Measurements from ENCODE around the gene WDR4. TPM values are rescaled to one million over a fixed set of nuclear protein-coding genes. Genes with fewer than 3 reads are reported as not detected.
"Not testable (repeated sequence)": the region's sequence is repeated elsewhere in the genome, so short reads cannot be mapped to it uniquely, and the experiment has no call there.

The WDR4 gene
- total RNA-seq, 2 experiments from 2014 or later = 34.0 to 46.5 TPM

GRCh38 chr21:42807293-42807895, 71.9 kb downstream of the WDR4 start:
- DNase-seq; H3K4me3 Mint-ChIP-seq; H3K9me3 Mint-ChIP-seq (ENCODE audit: low read depth); H3K4me1 Mint-ChIP-seq; H3K27ac Mint-ChIP-seq; H3K27me3 Mint-ChIP-seq; intact Hi-C loops (cut with DNase I, micrococcal nuclease); POLR2A ChIA-PET; H3K36me3 Mint-ChIP-seq (ENCODE audit: low read depth); ATAC-seq: not testable (repeated sequence)
- CTCF ChIA-PET = interaction anchor here (1.3 kb wide), 1 partner anchor 11 kb away, joined by 4 read pairs; no protein-coding TSS in a partner anchor

GRCh38 chr21:42806509-42807140, 72.7 kb downstream of the WDR4 start:
- Mint-ChIP-seq H3K36me3 (ENCODE audit: low read depth) (no peaks in the 10 kb centered on the region), H3K9me3 (ENCODE audit: low read depth) (no peaks in the 10 kb centered on the region), H3K4me1 (no peaks in the 10 kb centered on the region), H3K4me3 (no peak overlapping the region), H3K27me3 (no peaks in the 10 kb centered on the region), H3K27ac (no peak overlapping the region)
- intact Hi-C loops (cut with DNase I, micrococcal nuclease) = no loop called here
- no peak for DNase-seq
- no peak for ATAC-seq
- POLR2A ChIA-PET = no interaction called here
- CTCF ChIA-PET = interaction anchor here (1.3 kb wide), 1 partner anchor 11 kb away, joined by 4 read pairs; no protein-coding TSS in a partner anchor

- intact Hi-C loops (cut with DNase I, micrococcal nuclease); H3K9me3 Mint-ChIP-seq (ENCODE audit: low read depth); H3K27me3 Mint-ChIP-seq; H3K27ac Mint-ChIP-seq; CTCF ChIA-PET; ATAC-seq; H3K36me3 Mint-ChIP-seq (ENCODE audit: low read depth); DNase-seq; POLR2A ChIA-PET; H3K4me3 Mint-ChIP-seq: not testable (repeated sequence)
- H3K4me1 Mint-ChIP-seq = peaks cover 14% of the 10 kb centered on the region
These were observed 77.7 kb downstream of the WDR4 start for GRCh38 chr21:42801616-42802015.

GRCh38 chr21:42799948-42800347, 79.4 kb downstream of the WDR4 start:
- ATAC-seq = peak; percentile 25
- DNase-seq = no peak
- Mint-ChIP-seq H3K27ac (no peak overlapping the region), H3K36me3 (ENCODE audit: low read depth) (no peaks in the 10 kb centered on the region), H3K27me3 (no peaks in the 10 kb centered on the region), H3K9me3 (ENCODE audit: low read depth) (no peaks in the 10 kb centered on the region), H3K4me1 (peaks cover 14% of the 10 kb centered on the region), H3K4me3 (no peak overlapping the region)
- intact Hi-C loops (cut with DNase I, micrococcal nuclease) = loop anchor here in 1 of 2 experiments (2.0 kb wide), 1 partner anchor 185 kb away; no protein-coding TSS in a partner anchor
- ChIA-PET POLR2A (no interaction called here), CTCF (interaction anchor here (0.6 kb wide), 1 partner anchor 33 kb away, joined by 3 read pairs; no protein-coding TSS in a partner anchor)

- Mint-ChIP-seq H3K27ac (no peak overlapping the region), H3K4me3 (no peak overlapping the region), H3K27me3 (no peaks in the 10 kb centered on the region), H3K4me1 (peaks cover 14% of the 10 kb centered on the region), H3K9me3 (ENCODE audit: low read depth) (no peaks in the 10 kb centered on the region), H3K36me3 (ENCODE audit: low read depth) (no peaks in the 10 kb centered on the region)
- ChIA-PET CTCF (interaction anchor here (0.6 to 1.0 kb wide), 2 partner anchors 13 to 28 kb away, joined by 3 read pairs; no protein-coding TSS in a partner anchor), POLR2A (no interaction called here)
- ATAC-seq (peak; percentile 95), DNase-seq (peak; percentile 56)
- intact Hi-C loops (cut with DNase I, micrococcal nuclease) = loop anchor here in 1 of 2 experiments (2.0 kb wide), 1 partner anchor 185 kb away; no protein-coding TSS in a partner anchor
These were observed 79.8 kb downstream of the WDR4 start for GRCh38 chr21:42799516-42799915.

Other genes starting within 250 kb of the WDR4 start
- gene PDE9A, start 225.9 kb downstream of the WDR4 start, total RNA-seq = 1 to 10 TPM; 7.1 to 7.3 TPM
- 10 to 100 TPM; 24.6 to 31.8 TPM for gene NDUFV3, start 13.8 kb upstream of the WDR4 start, total RNA-seq
- 1 to 10 TPM in 1 of 2 experiments, under 1 TPM in 1; 0.91 to 1.4 TPM for gene ERVH48-1, start 46.1 kb upstream of the WDR4 start, total RNA-seq
- gene PKNOX1, start 95.0 kb upstream of the WDR4 start, total RNA-seq = 10 to 100 TPM; 13.4 to 14.8 TPM
- 10 to 100 TPM; 88.3 to 98.5 TPM for gene CBS, start 196.3 kb upstream of the WDR4 start, total RNA-seq
- 100 to 1,000 TPM in 1 of 2 experiments, 1 to 10 TPM in 1; 5.3 to 199 TPM for gene U2AF1, start 228.0 kb upstream of the WDR4 start, total RNA-seq

Measured in activated CD4-positive, alpha-beta T cell treated with anti-CD3 and anti-CD28 coated beads for 36 hours (primary cell).